GM19099 (cell line): Measurements from ENCODE around the gene BMPR1A.

Experiments used
- POLR2A ChIP-seq: IDR thresholded peaks from 3 replicates; pipeline ENCODE4 v1.6.1; 2011; ENCODE audit warnings: low read depth; ENCODE audit not compliant: insufficient read length; ENCODE audit errors: extremely low read depth

Gene BMPR1A

DNA sequence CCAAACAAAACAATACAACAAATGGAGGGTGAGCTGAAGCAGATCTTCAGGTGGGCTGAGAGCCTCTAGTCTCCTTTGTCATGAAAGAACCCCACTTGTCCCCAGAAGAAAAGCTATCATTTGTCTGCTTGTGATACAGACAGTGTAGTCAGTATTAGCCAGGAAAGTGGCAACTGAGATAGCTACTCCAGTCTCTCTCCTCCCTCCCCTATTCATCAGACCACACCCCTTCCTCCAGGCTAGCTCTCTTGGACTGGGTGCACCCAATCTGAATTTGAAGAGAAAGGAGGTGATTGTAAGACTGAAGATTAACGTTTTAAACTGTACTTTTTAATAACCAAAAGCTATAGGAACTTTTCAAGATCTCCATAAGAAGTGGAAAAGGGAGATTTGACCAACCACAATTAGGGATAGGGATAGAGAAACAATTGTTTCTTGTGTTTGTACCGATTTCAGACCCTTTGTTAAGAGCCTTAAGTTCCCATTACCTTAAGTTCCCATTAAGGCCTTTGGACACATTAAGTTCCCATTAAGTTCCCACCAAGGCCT is 14.1 kb downstream of the BMPR1A start:
- no peak for TF ChIP-seq POLR2A

DNA sequence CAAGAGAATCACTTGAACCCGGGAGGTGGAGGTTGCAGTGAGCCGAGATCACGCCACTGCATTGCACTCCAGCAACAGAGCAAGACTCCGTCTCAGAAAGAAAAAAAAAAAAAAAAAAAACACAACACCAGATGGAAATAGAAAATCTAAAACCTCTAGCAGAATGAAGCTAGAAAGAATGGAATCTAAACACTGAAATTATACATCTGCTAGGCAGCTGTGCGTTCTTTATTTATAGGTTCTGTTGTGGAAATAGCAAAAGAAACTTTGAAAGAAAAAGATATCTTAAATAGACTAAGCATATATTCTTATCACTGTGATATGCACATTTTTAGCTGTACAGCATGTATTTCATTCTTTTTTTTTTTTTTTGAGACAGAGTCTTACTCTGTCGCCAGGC is 17.1 kb downstream of the BMPR1A start:
- no peak for TF ChIP-seq POLR2A

DNA sequence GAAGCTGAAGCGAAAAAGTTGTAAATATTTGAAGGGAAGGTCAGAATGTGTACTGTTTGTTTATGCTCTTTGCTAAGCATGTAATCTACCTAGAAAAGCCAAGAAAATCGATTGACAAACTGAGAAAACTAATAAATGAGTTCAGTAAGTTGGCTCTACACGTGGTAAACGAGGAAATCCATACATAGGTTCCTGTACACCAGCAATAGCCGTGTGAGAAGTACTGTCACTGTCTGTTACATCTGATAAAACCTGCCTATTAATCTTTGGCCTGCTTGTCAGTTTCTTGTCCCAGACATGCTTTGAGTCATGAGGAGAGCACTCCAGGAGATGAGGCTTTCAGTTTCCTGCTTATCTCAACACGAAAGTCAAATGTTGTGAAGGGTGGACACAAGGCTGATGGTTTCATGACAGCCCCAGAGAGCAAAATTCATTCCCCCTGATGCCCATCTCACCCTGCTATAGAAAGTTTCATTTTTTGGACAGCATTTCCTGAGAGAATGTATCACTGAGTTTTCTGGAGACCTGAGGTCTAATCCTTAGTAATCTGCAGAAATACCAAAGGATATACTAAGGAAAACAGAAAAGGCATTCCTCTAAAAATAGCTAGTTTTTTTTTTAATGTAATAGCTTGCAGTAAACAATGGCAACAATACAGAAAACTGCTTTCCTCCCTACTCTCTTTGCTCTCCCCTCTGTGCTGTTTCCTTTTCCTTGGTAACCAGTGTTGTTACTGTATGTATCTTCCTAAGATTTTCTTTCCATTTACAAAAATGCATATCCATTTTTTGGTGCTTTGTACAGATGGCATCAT is 18.8 kb downstream of the BMPR1A start:
- no peak for TF ChIP-seq POLR2A

DNA sequence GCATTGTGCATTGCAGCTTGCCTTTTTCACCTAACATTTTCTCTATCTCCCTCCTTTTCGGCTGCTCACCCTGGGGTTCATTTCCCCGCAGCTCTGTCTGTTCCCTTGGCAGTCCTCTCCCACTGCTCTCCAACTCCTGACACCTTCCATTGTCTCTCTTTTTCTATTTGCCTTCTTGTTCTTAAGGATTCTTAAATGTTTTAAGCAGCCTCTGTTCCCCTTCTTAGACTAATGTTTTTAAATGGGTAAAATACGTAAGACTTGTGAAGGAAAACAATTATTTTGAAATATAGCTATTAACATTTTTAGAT is 19.4 kb downstream of the BMPR1A start:
- no peak for TF ChIP-seq POLR2A

DNA sequence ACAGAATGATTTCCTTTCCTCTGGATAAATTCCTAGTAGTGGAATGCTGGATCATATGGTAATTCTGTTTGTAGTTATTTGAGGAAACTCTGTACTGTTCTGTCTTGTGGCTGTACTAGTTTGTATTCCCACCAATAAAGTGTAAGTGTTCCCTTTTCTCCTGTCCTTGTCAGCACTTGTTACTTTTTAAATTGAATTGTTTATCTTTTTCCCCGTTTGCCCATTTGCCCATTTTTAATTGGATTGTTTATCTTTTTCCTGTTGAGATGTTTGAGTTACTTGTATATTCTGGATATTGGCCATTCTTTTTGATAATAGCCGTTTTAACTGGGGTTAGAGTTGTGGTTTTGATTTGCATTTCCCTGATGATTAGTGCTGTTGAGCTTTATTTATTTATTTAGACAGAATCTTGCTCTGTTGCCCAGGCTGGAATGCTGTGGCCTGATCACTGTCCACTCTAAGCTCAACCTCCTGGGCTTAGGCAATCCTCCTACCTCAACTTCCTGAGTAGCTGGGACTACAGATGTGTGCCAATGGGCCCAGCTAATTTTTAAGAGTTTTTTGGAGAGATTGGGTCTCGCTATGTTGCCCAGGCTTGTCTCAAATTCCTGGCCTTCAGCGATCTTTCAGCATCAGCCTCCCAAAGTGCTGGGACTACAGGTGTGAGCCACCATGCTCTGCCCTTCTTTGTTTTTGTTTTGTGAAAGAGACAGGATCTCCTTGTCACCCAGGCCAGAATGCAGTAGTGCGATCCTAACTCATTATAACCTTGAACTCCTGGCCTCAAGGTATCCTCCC is 23.0 kb downstream of the BMPR1A start:
- TF ChIP-seq POLR2A, result no peak

DNA sequence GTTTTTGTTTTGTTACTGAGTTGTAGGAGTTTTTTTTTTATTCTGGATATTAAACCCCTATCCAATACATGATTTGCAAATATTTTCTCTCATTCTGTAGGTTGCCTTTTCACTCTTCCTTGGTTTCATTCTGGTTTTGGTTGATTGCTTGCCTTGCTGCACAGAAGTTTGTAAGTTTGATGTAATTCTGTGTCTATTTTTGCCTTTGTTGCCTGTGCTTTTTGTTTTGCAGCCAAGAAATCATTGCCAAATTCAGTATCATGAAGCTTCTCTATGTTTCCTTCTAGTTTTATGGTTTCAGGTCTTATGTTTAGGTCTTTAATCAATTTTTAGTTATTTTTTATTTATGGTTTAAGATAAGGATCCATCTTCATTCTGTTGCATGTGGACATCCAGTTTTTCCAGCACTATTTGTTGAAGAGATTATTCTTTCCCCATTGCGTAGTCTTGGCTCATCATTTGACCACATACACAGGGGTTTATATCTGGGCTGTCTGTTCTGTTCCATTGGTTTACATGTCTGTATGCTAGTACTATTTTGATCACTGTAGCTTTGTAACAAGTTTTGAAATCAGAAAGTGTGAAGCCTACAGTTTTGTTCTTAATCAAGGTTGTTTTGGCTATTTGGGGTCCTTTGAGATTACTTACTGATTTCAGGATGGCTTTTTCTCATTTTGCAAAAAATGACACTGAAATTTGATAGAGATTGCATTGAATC is 26.4 kb downstream of the BMPR1A start:
- TF ChIP-seq POLR2A, result no peak

DNA sequence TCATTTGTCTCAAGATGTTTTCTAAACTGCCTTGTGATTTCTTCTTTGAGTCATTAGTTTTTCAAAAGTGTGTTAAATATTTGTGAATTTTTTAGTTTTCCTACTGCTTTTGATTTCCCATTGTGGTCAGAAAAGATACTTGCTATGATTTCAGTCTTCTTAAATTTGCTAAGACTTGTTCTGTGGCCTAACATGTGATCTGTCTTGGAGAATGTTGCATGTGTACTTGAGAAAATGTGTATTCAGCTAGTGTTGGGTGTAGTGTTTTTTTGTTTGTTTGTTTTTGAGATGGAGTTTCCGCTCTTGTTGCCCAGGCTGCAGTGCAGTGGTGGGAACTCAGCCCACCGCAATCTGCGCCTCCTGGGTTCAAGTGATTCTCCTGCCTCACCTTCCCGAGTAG is 28.6 kb downstream of the BMPR1A start:
- TF ChIP-seq POLR2A, result no peak

DNA sequence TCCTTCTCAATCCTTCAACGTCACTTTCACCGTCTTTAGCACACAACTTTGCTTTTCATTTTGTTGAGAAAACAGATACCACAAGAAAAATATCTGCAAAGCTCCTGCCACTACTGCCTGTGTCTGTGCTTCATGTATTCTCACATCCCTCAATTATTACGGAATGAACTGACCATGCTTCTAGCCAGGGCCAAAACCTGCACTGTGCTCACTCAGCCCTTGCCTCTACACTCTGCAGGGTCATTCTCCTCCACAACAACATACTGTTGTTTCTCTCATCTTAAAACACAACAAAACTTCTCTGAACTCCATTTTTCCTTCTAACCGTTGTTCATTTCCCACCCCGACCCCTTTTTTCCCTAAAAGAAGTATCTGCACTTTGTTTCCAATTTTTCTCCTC is 29.5 kb downstream of the BMPR1A start:
- no peak for TF ChIP-seq POLR2A

DNA sequence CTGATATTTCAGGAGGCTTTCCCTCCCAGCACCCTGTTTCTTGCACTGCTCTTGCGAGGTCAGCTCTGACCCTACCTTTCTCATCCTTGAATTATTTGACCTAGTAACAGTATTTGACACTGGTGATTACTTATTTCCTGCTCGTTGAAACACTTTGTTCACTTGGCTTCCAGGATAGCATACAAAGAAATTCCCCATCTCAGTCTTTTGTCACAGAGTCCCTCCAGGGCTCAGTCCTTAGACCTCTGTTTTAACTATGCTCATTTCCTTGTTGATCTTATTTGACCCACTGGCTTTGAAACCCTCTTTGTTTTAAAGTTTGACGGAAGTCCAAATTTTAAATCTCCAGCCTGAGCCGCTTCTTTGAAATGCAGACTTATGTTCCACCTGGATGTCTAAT is 29.9 kb downstream of the BMPR1A start:
- TF ChIP-seq POLR2A, result no peak

DNA sequence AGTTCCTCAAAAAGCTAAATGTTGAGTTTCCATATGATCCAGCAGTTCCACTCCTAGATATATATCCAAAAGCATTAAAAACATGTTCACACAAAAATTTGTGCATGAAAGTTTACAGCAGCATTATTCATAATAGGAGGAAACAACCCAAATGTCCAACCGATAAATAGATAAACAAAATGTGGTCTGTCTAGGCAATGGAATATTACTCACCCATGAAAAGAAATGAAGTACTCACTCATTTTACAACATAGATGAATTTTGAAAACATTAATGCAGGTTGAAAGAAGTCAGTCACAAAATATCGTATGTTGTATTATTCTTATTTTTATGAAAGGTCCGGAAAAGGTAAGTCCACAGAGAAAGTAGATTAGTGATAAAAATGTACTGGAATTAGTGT is 34.0 kb downstream of the BMPR1A start:
- no peak for TF ChIP-seq POLR2A

DNA sequence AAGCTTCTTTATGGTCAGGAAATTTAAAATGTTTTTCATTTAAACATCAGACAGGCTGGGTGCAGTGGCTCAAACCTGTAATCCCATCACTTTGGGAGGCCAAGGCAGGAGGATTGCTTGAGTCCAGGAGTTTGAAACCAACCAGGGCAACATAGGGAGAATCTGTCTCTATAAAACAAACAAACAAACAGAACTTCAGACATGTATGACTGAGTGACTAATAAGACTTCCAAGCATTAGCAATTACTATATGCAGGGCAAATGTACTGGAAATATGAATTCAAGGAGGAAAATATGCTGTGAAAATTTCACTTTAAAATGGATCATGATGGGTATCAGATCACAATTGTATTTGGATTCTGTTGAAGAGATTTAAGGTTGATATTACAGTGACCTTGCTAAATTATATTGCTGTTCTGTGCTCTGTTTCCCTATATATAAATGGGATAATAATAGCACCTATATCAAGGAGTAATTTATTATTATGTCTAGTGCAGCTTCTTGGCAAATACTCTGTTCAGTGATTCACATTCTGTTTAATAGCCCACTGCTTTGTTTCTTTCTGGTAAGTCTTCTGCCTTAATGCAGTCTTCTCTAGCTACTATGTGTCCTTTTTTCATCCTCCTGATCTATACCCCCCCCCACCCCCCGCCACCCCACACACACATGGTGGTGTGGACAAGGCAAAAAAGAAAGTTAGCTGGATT is 36.2 kb downstream of the BMPR1A start:
- no peak for TF ChIP-seq POLR2A

DNA sequence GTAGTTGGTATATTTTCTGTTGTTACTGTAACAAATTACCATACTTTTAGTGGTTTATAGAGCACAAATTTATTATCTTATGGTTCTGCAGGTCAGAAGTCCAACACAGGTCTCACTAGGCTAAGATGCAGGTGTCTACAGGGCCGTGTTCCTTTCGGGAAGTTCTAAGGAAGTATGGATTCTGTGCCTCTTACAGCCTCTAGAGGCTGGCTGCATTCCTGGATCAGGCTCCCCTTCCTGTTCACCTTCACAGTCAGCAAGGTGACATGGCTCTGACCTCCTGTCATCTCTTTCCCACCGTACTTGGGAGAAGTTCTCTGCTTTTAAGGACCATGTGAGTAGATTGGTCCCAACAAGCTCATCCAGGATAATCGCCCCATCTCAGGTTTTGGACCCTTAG is 37.3 kb downstream of the BMPR1A start:
- TF ChIP-seq POLR2A, result no peak

DNA sequence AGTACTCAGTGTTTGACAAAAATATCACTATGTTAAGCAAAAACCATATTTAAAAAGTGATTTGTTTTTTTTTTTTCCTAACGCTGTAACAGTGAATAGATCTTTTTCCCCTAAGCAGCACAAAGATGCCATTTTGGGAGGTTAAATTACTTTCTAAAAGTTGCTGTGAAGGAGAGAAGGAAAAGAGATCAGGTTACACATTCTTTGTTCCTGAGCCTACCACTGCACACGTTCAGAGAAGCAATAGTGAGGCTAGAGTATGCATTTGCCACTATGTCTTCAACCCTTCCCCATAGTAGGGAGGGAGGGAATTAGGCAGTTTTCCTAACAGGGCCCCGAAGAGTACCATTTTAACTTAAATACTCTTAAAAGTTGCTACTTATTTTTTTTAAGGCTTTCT is 38.9 kb downstream of the BMPR1A start:
- no peak for TF ChIP-seq POLR2A

DNA sequence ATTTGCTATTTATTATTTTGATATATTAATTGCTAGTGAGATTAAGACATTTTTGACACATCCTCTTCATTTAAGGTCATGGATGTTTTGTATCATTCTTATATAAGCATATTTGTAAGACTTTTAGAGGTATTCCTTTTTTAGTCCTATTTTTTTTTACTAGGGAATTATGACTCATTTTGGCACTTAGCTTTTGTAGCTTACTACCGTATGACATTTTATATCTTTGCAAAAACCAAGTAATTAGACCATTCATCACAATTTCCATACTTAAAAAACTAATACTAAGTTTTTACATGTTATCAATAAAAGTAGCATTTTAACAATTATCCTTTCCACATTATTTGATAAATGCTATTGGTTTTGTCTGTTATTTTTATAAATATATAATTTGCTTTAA is 41.6 kb downstream of the BMPR1A start:
- TF ChIP-seq POLR2A, result no peak

DNA sequence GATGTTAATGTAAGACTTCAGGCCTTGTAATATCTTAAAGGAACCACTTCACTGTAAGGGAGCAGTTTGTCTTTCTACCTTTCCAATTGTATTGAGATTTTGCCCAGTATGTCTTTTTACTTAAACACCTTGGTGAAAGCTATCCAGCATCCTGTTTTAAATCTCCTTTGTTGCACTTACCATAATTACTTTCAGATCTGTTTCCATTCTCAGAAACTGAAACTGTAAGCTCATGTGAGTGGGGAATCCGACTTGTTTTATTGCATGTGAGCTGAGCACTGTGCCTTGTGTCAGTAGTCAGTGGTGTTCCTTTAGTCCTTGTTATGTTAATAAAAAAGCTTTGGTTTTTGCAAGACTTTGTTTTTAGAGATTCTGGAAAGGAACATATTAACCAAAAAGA is 42.2 kb downstream of the BMPR1A start:
- TF ChIP-seq POLR2A, result no peak
